CD4-positive, alpha-beta T cell treated with Interleukin-17A for 1 hour (primary cell): ENCODE measurements around the gene TELO2.

Experiments
- DNase-seq: peaks from one replicate; pipeline ENCODE4 v3.0.0-alpha.2; 2020

Gene TELO2

DNA sequence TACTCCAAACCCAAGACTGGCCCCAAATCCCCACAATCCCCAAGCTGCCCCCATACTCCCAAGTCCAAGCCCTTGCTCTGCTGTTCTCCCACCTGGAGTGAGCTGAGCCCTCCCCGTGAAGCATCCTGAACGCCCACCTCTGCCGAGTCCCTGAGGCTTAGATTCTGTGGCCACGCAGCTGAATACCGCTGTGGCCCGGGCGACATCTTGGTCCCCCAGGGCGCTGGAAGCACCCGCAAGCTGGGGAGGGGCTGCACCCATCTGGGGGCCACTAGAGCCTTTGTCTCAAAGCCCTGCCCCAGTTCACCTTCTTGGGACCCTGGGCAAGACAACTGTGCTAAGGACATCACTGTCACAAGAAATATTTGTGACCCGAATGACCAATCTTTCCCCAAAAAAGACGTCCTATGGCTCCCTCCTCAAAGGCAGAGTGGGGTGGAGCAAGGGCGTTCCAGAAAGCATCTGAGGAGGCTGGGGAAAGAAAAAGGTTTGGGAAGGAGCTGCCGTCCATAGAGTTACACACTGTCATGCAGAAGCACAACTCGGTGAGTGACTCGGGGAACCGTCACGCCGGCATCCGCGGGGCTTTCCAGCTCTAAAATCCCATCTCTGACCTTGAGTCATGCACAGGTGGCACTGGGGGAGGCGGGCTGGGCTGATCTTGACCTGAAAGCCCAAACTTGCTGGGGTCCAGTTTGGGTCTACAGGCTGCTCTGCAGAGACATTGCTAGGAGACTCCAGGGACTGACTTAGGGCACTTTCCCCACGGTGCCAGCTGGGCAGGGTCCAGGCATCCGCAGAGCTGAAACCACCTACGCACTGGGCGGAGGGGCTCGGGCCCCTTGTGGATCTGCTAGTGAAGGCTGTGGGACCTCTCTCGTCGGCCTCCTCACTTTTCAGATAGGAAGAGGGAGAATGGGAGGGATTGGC is 11.0 kb upstream of the TELO2 start:
- DNase-seq, result no peak

DNA sequence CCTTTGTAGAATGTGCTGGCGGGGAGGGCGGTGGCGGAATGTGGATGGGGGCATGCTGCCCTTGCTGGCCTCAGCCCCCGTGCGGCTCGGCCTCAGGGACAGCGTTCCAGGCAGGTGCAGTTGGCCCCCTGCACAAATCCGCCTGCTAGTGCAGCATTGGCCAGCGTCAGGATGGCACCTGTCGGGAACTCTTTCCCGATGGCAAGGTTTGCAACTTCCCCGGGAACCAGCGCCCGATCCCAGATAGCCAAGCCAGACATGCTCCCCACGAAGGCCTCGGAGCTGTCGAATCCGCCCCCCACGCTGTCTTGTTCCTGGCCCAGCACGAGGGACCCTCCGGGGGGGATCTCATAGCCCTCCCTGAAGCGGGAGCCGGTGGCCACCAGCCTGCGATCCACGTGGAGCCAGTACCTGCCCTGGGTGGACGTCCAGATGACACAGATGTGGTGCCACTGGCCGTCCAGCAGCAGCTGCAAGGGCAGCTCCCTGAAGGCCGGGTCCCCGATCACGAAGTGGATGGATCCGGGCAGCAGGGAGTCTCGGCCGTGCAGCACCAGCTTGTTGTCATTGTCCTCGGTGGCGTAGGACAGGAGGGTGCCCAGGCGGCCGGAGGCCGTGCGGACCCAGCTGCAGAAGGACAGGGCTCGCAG is 7.2 kb upstream of the TELO2 start:
- no peak for DNase-seq

DNA sequence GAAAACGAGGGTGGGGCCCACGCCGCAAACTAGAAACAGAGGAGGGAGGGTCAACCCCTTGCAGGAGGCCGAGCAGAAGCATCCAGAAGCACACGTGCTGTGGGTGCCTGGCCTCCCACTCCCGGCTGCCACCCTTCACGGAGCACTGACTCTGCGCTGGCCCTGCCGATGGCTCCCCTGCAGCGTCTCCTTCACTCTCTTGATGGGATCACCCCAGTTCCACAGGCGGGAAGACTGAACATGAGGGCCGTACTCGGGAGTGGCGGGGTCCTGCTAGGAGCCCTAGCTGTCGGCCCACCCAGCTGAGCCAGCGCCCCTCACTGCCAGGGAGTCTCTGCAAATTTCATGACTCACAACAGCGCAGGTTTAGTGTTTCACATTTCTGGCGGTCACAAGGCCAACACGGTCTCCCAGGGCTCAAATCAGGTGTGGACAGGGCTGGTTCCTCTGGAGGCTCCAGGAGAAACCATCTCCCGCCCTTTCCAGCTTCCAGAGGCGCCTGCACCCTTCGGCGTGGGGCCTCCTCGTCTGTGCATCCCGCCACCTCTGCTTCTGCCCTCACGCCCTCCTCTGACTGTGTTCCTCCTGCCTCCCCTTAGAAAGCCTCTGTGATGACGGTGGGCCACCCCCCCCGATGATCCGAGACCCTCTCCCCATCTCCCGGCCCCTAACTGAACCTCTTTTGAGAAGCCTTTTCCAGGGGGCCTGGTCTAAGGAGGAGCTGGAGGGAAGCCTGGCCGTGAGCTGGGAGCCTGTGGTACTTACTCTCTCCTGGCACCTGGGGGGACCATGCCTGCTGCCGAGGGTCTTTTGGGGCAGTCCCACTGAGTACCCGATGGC is 6.4 kb upstream of the TELO2 start:
- no peak for DNase-seq

DNA sequence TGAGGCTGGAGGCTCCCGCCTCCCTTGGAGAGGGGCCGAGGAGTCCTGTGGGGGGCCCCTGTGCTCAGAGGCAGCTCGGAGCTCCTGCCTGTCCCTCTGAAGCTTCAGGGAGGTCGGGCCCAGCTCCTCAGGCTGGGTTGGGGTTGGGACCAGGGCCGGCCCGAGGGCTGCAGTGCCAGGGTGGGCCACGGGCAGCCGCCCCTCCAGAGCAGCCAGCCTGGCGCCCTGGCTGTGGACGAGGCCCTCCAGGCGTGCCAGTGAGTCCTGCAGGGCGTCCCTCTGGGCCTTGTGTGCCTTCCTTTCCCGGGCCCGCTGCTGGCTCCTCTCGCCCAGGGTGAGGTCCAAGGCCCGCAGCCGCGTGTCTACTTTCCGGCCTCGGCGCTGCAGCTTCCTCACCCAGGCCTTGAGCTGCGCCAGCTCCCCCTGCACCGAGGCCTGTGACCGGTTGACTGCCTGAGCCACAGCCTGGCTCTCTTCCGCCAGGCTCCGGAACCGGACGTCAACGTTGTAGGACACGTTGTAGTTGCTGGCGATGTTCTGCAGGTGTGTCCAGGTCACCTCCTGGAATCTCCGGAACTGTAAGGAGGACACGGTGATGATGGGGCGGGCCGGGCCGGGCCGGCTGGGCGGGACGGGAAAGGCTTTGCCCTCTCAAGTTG is 5.6 kb upstream of the TELO2 start:
- DNase-seq, result no peak

DNA sequence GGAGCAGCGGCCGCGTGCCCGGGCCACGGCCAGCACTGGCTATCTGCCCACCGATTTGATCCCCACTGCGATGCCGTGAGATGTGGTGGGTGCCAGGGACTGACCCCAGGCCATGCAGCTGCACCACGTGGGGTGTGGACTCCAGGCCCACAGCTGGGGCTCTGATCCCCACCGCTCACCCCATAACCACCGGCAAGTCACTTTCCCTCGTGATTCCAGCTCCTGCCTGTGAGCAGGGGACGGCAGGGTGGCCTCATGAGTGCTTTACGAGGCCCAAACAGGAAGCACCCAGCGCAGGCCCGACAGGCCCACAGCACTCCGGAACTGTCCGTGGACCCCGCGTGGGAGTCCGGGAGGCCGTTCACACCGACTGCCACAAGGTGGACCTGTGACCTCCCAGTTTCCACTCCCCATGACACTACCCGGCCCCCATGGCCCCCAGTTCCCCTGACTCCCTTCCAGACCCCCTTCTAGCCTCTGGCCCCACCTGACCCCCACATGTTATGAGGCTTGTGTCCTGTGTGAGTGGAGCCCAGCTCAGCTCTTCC is 5.0 kb upstream of the TELO2 start:
- DNase-seq, result no peak

DNA sequence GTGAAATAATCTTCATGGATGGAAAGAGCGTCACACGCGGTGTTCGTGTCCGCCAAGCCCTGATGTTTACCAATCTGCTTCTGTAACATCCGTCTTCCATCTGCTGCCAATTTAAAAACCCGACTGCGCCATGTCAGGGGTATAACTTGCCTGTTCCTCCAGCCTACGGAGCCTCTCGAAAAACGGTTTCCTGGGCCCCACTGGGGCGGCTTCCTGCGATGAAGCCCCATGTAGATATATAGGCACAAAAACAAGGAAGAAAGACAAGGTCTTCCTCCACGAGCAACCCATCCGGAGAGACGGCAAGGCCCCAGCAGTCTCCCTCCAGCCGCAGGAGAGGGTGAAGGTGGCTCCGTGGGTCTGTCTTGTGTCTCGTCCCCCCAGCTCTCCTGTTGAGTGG is 4.5 kb upstream of the TELO2 start, which contains the start of gene PTX4:
Gene PTX4 (minus strand): TSS at position 326 of the 400 bp plus-strand sequence. CDS start 35 bp downstream, at position 291.
- DNase-seq, result no peak

DNA sequence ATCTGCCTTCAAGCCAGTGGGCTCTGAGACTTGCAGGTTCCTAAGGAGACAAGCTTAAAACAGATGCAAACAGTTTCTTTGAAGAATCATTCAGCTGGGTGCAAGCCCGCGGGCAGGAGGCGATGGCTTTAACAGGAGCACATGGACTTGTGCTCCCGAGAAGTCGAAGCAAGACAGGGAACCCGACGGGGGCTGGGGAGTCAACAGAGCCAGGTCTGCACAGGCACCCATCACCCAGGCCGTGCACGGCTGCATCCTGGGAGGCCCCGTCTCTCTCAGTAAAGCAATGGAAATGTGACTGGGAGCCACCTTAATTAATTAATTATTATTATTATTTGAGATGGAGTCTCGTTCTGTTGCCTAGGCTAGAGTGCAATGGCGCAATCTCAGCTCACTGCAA is 4.1 kb upstream of the TELO2 start:
- DNase-seq, result no peak

DNA sequence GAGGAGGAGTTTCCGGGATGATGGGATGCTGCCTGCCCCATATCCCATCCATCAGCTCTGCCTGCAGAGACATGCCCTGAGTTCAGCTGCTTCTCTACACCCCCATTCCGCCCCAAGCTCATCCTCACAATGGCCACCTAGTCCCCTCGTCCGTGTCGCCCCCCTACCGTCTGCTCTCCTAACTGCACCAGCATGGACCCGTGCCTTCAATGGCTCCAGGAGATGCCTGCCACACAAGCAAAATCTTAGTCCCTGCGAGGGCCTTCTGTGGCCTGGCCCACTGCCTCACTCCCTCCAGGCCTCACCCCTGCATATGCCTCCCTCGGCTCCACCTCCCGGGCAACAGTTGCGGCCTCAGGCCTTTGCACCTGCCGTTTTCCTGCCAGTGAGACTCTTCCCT is 1.8 kb upstream of the TELO2 start:
- no peak for DNase-seq

DNA sequence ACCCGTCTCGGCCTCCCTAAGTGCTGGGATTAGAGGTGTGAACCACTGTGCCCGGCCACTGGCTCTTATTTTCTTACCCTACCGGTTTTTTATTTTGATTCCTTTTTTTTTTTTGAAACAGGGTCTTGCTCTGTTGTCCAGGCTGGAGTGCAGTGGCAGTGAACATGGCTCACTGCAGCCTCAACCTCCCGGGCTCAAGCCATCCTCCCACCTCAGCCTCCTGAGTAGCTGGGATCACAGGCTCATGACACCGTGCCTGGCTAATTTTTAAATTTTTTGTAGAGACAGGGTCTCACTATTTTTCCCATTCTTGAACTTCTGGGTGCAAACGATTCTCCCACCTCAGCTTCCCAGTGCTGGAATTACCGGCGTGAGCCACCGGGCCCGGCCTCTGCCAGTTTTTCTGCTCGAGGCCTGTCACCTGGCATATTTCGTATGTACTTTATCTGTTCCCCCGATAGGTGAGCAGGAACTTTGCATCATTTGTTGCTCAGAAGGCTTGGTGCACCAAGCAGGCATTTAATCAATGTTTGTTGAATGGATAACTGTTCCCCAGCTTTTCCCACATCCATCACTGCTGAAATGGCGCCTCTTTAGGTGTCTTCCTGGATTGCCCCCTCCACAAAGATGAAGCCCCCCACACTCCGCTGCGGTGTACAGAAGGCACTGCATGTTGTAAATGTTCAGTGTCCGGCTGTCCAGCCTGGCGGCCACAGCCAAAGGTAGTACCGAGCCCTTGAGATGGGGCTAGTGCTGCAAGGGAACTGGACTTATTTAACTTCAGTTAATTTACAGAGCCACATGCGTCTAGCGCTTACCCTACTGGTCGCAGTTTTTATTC is 858 bp upstream of the TELO2 start:
- DNase-seq, result no peak

DNA sequence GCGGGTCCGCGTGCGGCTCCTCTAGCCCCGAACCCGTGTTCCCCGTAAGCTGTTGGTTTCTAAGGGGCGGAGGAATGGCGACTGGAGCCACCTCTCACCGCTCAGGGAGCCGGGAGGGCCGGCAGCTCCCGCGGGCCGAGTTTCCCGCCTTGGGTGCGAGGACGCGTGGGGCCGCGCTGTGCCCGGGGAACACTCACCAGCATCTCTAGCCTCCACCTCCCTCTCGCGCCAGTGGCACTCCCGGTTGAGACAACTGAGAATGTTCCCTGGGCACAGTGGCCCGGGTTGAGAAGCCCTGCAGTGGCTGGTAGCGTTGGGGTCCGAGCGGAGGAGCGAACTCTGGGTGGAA is 560 bp downstream of the TELO2 start:
- DNase-seq, result no peak

DNA sequence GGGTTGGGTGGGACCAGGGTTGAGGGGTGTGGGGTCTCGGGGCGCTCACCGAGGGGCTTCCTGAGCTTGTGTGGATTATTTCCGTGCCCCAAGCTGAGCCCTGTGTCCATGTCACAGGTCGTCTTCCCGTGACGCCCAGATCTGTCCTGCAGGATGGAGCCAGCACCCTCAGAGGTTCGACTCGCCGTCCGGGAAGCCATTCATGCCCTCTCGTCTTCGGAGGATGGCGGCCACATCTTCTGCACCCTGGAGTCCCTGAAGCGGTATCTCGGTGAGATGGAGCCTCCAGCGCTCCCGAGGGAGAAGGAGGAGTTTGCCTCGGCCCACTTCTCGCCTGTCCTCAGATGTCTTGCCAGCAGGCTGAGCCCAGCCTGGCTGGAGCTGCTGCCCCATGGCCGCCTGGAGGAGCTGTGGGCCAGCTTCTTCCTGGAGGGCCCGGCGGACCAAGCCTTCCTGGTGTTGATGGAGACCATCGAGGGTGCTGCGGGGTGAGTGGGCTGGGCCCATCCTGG is 1.0 kb downstream of the TELO2 start:
- no peak for DNase-seq

DNA sequence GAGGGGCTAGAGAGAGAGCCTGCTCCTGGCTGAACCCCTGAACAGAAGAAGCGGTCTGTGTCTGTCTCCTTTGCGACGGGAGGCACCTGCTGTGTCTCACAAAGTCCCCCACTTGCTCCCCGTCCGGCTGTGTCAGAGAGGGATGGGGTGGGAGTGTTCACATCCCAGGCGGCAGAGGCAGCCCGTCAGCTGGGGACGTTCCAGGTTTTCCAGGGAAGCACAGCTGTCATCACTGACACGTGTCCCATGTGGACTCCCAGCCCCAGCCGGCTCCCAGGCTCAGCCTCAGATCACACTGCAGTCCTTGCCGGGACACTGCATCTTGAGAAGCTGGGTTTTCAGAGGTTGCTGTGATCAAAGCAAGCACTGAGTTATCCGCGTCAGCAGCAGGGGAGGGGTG is 1.6 kb downstream of the TELO2 start:
- DNase-seq, result no peak

DNA sequence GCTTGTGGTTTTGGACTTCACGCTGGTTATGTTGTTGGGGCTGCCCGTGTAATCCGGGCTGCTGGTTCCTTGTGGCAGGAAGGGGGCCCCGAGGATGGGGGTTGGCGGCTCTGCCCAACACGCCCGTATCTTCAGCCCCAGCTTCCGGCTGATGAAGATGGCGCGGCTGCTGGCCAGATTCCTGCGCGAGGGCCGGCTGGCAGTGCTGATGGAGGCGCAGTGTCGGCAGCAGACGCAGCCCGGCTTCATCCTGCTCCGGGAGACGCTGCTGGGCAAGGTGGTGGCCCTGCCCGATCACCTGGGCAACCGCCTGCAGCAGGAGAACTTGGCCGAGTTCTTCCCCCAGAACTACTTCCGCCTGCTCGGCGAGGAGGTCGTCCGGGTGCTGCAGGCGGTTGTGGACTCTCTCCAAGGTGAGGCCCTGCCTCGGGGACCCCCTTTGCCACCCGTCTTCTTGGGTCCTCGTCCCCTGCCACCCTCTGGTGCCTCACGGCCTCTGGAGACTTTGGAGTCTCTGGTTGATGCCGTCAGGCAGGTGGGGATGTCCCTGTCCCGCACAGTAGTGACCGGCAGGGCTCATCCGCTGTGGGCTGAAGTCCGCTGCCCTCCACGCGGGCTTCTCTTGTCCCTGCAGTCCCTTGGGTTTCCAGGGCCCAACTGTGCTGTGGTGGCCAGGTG is 2.2 kb downstream of the TELO2 start:
- no peak for DNase-seq

DNA sequence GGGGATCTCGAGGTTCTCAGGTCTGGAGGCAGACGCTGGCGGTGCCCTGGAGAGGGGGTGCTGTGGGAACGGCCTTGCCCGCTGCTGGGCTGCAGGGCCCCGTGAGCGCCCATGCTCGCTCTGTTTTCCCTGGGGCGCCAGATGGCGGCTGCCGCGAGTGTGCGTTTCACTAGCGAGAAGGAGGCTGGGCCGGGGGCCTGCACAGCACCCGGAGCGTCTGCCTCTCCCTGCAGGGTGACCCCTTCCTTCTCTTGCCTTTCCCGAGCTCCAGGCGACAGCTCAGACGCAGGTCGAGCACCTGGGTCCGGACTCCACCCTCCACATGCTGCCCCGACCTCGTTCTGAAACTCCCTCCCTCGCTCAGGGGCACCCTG is 2.7 kb downstream of the TELO2 start:
- DNase-seq, result no peak

DNA sequence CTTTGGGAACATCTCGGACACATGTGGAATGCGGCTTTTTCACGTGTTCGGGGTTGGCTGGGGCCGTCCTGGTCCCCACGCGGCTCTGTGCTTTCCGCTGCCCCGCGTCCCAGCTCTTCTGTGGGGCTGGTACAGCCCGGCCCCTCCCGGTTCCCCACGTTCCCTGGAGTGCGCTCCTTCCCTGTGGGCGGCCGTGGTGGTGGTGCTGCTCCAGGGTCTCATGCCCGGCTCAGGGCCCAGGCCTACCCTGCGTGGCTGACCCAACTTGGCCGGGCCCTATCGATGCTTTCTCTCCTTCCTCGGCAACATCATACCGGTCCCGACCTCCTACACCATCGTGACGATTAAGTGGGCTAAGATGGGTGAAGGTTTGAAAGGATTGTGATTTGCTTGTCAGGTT is 3.3 kb downstream of the TELO2 start:
- DNase-seq, result no peak

DNA sequence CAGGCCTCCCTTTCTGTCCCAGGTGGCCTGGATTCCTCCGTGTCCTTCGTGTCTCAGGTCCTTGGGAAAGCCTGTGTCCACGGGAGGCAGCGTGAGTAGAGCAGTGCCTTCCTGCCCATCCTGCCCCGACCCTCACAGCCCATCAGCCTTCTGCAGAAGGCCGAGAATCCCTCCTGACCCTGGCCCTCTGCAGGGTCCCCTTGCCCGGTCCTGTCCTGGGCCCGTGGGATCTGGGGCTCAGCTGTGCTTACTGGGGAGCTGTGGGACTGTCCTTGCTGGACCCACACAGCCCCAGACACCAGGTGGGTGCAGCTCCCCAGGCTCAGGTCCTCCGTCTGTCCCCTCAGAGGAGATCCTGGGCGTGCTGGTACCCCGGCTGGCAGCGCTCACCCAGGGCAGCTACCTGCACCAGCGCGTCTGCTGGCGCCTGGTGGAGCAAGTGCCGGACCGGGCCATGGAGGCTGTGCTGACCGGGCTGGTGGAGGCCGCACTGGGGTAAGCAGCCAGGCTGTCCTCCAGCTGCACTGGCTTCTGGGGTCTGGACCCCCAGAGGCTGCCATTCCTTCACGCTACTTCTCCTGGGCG is 3.9 kb downstream of the TELO2 start:
- no peak for DNase-seq

DNA sequence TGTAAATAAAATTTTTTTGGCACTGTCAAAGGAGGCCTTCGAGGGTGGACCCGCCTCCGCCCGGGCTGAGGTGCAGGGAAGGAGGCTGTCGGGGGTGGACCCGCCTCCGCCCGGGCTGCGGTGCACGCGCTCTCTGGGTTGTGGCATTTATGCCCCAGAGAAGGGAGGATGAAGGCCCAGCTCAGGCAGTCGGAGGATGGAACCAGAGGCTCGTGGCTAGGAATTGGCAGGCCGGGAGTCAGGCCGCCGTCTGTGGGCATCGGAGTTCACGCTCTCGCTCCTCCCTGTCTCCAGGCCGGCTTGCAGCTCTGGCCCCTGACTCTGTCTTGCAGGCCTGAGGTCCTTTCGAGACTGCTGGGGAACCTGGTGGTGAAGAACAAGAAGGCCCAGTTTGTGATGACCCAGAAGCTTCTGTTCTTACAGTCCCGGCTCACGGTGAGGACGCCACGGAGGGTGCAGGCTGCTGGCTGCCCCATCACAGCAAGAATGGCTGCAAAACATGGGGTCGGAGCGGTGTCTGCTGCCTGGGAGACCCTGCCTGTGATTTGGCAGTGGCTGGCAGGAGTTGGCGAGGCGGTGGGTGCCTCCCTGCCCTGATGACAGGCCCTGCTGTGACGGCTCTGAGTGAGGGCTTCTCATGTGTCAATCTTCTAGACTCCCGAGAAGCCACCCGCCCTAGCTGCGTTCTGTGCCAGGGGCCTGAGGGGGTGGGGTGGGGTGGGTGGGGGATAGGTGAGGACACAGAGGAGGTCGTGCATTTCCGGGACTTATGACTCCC is 5.9 kb downstream of the TELO2 start:
- no peak for DNase-seq

DNA sequence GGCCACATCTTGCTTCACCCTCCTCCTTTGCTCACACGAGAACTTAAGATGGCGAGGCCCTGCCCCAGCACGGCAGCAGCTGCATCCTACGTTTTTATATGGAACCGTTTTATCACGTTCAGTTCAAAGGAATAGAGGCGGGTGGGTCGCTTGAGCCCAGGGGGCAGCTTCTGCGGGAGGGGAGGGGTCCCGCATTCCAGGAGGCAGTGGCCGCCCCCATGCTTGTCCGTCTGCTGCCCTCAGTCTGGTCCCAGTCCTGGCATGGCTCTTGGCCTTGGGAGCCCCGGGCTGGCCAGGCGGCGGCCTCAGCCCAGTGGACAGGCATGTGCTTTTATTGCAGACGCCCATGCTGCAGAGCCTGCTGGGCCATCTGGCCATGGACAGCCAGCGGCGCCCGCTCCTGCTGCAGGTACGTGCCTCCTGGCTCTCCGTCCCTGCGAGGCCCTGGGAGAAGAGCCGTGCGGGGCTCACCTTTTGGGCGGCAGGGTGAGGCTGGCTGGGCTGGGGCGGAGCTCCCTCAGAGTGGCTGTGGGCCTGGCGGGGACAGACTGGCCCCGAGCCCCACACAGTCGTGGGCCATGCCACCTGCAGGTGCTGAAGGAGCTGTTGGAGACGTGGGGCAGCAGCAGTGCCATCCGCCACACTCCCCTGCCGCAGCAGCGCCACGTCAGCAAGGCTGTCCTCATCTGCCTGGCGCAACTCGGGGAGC is 6.8 kb downstream of the TELO2 start:
- DNase-seq, result no peak
